ENCODE results near the gene RBP3.

Gene RBP3

DNA sequence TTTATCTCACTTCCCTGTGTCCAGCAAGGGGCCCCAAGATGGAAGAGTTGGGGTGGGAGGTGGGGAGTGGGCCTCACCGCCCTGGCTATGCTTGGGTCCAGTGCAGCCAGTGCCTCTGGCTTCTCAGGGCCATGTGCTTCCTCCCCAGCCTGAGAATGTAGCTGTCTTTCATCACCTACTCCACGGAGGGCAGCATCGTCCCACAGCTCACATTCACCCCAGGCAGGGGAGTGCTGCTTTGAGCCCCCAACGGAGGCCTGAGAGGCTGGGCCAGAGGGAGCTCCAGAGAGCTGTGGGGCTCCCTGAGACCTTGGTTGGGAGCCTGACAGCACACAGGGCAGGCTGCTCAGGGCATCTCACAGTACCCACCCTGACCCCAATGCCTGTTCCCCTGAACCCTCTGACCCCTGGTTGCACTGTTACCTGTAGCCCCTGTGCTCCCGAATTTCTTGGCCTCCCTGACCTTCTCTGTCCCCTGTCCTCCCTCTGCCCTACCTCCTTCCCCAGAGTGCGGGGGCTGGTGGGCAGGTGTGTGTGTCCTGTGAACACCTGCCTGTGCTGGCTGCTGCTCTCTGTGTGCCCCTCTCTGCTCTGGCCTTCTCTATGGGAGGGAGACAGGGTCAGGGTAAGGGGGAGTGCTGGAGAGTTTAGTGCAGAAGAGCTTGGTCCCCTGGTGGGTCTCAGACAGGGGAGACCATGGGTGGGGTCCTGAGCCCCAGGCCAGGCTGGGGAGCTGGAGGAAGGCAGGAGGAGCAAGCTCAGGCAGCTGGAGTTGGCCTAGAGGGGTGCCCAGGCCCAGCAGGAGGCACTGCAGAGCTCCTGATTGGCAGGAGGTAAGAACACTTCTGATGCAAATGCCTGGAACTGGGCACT, 55.5 kb downstream of the RBP3 start:
- DNase-seq = no peak

DNA sequence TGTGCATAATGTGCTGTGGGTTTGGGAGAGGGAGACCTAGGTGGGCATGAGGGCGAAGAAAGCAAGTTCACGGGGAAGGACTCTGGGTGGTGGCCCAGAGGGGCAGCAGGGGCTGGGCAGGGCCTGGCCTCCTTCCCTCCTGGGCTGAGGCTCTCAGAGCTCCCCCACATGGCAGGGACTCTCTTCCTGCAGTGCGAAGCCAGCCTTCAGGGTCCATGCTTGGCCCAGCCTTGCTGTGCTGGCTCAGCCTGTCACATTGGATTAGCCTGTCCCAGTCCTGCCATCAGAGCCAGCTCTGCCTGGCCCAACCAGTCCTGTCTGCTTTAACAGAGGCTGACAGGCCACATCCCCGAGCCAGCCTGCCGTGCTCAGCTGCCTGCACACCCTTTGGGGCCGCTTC, 56.3 kb downstream of the RBP3 start:
- DNase-seq = no peak

DNA sequence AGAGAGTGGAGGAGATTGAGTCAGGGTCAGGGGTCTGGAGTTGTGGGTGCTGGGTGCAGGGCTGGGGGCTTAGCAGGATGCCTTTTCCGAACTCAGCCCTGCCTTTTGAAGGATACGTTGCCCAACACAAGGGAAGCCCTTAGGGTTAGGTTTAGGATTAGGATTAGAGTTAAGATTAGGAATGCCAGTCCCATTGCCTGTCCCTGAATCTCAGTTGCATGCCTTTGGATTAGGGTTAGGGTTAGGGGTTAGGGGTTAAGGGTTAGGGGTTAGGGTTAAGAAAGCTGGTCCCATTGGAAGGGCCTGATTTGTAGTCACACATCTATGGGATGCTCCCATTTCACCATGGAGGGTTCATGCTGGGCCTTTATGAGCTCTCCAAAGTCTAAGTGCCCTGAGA, 56.8 kb downstream of the RBP3 start:
- DNase-seq = no peak

DNA sequence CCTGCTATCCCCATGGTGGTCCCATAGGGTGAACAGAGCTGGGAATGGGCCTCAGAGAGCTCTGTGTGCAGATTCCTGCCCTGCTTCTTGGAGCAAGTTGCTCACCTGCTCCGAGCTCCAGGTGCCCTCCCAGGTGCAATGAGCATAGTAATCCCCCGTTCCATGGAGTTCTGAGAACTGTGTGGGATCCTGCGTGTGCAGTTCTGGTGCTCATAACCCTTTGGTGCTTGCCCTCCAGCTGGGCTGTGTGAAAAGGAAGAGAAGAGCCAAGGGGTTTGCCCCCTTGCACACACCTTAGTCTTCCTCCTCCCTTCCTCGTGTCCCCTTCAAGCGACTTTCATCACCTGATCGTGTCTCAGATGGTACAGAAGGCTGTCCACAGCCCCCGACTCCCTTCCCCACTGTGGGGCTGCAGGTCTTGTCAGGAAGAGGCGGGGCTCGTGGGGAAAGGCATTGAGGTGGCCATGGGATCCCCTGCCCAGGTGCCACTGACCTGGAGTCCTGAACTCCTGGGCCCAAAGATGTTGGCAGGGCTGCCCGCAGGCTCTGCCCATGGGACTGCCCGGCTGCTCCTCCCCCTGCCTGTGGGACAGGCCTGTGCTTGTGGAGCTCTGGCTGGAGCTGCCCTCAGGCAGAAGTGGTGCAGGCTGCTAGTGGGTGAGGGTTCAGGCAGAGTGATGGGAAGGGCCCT, 57.8 kb downstream of the RBP3 start:
- no peak for DNase-seq

DNA sequence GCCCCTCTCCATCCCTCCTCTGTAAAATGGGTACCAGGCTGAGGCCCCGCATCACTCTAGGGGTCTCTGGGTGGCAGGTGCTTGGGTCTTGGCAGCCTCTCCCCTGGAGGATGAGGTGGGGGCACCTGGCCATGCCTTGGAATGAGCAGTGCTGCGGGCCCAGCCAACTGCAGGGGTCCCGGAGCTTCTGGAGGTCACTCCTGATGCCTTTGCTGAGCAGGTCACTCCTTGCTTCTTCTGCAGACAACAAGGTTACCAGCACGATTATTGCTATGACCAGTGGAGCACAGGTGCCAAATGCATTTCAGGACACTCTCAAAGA, 58.3 kb downstream of the RBP3 start:
- no peak for DNase-seq

DNA sequence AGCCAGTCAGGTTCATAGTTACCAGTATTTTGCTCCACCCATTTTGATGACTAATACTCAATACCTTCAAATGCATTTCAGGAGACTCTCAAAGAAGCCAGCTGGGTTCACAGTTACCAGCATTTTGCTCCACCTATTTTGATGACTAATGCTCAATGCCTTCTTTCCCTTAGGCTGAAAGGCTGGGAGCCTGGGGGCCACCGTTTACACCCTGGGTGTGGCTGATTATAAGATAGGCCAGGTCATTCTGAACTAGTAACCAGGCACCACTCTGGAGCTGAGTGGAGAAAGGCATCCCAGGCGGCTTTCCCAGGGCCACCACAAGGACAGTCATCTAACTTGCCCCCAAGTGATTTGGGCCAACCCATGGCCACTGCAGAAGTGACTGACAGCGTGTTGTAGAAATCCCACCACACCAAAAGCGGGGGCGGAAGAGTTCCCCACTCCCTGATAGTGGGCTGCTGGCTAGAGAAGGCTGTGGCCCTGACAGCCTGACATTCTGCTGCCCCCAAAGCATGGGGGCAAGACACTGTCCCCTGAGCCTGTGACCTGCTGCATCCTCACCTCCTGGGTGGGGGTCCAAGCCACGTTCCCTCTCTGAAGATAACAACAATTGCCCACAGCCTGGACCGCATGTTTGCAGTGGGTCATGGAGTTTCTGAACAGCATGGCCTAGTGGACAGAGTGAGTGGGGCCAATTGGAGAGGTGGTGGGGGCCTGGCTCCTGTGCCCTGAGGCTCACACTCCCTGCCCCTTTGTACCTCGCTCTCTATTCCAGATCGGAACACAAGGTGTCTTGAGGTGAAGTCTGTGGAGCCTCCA, 58.9 kb downstream of the RBP3 start:
- no peak for DNase-seq

All from NCI-H2227 treated with DMSO at 0.1 percent for 48 hours (cell line).